T47D (cell line): ENCODE measurements around the gene CTR9.

ENCODE experiments used
- DNase-seq, 2 experiments: peaks; one replicate each; pipeline versions ENCODE4 v3.0.0 to v3.0.0-alpha.2; 2011 to 2012; ENCODE audit warnings: low read depth in 1 of 2, low spot score in 1 of 2
- JUND ChIP-seq: IDR thresholded peaks from 2 replicates; pipeline ENCODE4 v1.6.1; 2012; ENCODE audit warnings: low read depth
- in situ Hi-C: cut with HindIII; loops from 2 replicates; pipeline ENCODE4 v1.10.0; 2016; ENCODE audit warnings: low sequenced_read_pairs, low pct_unique_long_range_greater_than_20kb

CTR9 gene

DNA sequence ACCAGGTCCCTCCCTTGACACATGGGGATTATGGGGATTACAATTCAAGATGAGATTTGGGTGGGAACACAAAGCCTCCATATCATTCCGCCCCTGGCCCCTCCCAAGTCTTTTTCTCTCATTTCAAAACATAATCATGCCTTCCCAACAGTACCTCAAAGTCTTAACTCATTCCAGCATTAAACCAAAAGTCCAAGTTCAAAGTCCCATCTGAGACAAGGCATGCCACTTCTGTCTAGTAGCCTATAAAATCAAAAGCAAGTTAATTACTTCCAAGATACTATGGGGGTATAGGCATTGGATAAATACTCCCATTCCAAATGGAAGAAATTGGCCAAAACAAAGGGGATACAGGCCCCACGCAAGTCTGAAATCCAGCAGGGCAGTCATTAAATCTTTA is 77.4 kb downstream of the CTR9 start:
- in situ Hi-C loops: no loop called here
- no peak for DNase-seq
- no peak for TF ChIP-seq JUND

DNA sequence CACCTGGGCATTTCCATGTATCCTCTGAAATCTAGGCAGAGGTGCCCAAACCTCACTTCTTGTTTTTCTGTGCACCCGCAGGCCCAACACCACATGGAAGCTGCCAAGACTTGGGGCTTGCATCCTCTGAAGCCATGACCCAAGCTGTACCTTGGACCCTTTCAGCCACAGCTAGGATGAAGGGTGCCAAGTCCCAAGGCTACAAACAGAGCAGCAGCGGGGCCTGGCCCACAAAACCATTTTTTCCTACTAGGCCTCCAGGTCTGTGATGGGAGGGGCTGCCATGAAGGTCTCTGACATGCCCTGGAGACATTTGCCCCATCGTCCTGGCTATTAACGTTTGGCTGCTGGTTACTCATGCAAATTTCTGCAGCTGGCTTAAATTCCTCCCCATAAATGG is 78.1 kb downstream of the CTR9 start:
- in situ Hi-C loops: no loop called here
- DNase-seq: no peak
- TF ChIP-seq JUND: no peak
